ENCODE results near the gene DNAJC4.
A peak's percentile ranks its signal among the peaks of the same experiment; 100 is the strongest.

The DNAJC4 gene

DNA sequence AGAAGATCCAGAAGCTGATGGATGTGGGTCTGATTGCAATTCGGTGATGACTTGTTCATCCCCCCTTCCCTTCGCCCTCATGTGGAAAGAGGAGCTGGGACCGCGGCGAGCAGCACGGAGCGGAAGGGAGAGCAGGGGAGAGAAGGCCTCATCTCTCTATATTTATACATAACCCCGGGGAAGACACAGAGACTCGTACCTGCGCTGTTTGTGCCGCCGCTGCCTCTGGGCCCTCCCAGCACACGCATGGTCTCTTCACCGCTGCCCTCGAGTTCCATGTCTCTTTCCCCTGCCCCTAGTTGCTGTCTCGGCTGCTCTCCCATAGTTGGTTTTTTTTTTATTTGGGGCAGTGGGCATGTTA, 26.3 kb upstream of the DNAJC4 start:
- TF ChIP-seq, protein P1, sequence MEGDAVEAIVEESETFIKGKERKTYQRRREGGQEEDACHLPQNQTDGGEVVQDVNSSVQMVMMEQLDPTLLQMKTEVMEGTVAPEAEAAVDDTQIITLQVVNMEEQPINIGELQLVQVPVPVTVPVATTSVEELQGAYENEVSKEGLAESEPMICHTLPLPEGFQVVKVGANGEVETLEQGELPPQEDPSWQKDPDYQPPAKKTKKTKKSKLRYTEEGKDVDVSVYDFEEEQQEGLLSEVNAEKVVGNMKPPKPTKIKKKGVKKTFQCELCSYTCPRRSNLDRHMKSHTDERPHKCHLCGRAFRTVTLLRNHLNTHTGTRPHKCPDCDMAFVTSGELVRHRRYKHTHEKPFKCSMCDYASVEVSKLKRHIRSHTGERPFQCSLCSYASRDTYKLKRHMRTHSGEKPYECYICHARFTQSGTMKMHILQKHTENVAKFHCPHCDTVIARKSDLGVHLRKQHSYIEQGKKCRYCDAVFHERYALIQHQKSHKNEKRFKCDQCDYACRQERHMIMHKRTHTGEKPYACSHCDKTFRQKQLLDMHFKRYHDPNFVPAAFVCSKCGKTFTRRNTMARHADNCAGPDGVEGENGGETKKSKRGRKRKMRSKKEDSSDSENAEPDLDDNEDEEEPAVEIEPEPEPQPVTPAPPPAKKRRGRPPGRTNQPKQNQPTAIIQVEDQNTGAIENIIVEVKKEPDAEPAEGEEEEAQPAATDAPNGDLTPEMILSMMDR (IDR thresholded peaks at IDR 0.05; ENCODE audit: insufficient read depth, low read depth, low read length, missing control alignments): no peak
- no peak for DNase-seq (ENCODE audit: low read depth)
- no peak overlapping the region for H3K4me3 ChIP-seq (ENCODE audit: low read length)

DNA sequence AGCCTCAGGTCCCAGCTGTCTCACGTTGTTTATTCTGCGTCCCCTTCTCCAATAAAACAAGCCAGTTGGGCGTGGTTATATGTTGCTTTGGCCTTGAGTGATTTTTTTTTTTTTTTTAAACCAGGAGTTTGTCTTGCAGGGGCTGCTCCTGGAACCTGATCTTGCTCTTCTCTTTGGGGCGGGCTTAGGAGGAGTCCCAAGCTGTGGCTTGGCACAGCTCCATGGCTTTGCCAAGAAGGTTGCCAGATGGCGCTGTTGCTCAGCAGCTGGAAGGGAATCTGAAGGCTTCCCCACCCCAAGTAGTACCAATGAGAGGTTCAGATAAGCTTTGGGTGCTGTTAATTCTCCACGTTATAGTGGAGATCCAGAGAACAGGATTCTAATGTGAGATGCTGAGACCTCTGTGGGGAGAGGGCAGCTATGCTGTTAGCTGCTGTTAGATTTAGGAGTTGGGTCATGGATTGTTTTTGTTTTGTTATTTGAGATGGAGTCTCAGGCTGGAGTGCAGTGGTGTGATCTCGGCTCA, 25.8 kb upstream of the DNAJC4 start:
- no peak overlapping the region for H3K4me3 ChIP-seq (ENCODE audit: low read length)
- peak; percentile 94 for DNase-seq (ENCODE audit: low read depth)
- TF ChIP-seq, protein P1 (IDR thresholded peaks at IDR 0.05; ENCODE audit: insufficient read depth, low read depth, low read length, missing control alignments): peak; percentile 88

DNA sequence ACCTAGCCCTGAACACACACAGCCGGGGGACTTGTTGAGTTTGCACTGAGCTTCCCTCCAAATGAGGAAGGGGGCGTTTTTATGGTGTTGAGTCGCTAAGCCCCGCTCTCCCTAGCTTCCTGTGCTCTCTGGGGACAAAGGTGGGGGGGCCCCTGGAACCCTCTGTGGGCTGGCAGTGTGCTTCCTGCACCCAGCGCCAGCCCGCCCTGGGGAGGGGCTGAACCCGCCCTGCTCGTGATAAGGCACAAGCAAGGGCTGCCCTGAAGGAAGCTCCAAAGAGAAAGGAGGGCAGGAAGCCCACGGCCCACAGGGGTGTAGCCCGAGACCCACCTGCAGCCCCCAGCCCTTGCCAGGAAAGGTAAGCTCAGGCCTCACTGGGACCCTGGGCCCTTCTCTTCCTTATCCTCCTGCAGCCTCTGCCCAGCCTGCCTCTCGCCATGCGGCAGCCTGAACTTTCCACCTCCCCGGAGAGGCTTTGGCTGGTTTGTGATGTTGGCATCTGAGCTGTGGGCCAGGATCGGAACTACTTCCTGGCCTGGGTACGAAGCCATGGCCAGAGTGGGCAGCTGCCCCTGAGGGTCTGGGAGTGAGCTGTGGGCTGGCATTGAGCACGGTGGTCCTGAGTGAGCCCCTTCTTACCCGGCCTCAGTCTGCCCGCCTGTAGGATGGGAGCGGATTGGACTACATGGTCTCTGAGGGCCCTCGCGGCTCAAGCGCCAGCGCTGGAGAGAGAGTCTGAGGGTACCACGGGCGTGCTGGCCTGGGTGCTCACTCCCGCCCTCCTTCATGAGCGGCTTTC, 23.7 kb upstream of the DNAJC4 start, which contains the start of gene FERMT3:
Gene FERMT3 (plus strand): TSS at position 265 of the 799 bp plus-strand sequence. CDS start 644 bp downstream, outside the sequence.
- no peak within 1 kb of the TSS for H3K4me3 ChIP-seq (ENCODE audit: low read length)
- TF ChIP-seq, protein P1 (IDR thresholded peaks at IDR 0.05; ENCODE audit: insufficient read depth, low read depth, low read length, missing control alignments): no peak
- no peak for DNase-seq (ENCODE audit: low read depth)

DNA sequence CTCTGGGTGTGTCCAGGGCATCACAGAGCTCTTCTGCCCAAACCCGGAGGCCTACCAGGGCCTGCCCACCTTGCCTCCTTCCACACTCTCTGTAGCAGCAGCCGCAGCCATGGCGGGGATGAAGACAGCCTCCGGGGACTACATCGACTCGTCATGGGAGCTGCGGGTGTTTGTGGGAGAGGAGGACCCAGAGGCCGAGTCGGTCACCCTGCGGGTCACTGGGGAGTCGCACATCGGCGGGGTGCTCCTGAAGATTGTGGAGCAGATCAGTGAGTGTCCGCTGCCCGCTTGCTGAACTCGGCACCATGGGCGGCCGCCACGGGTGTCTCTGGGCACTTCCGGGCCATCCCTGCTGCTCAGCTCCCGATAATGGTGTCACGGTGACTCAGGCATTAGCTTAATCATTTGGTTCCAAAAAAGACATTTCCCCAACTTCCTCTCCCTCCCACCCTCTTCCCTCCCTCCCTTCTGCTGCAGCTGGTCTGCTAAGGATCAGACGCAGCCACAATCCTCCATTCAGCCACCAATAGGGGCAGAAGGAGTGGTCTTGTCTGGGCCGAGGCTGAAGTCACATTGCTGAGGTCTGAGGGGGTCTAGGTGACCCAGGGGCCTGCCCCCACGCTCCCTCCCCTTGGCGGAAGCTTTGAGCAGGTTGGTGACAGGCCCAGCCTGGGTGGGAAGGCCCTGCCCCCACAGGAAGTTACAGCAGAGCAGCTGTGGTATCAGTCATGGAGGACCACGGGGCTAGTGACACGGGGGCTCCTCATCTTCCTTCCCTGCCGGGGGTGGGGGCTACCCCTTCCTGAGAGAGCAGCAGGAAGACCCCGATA, 22.9 kb upstream of the DNAJC4 start:
- DNase-seq (ENCODE audit: low read depth): no peak
- no peak overlapping the region for H3K4me3 ChIP-seq (ENCODE audit: low read length)
- TF ChIP-seq, protein P1 (IDR thresholded peaks at IDR 0.05; ENCODE audit: insufficient read depth, low read depth, low read length, missing control alignments): no peak

DNA sequence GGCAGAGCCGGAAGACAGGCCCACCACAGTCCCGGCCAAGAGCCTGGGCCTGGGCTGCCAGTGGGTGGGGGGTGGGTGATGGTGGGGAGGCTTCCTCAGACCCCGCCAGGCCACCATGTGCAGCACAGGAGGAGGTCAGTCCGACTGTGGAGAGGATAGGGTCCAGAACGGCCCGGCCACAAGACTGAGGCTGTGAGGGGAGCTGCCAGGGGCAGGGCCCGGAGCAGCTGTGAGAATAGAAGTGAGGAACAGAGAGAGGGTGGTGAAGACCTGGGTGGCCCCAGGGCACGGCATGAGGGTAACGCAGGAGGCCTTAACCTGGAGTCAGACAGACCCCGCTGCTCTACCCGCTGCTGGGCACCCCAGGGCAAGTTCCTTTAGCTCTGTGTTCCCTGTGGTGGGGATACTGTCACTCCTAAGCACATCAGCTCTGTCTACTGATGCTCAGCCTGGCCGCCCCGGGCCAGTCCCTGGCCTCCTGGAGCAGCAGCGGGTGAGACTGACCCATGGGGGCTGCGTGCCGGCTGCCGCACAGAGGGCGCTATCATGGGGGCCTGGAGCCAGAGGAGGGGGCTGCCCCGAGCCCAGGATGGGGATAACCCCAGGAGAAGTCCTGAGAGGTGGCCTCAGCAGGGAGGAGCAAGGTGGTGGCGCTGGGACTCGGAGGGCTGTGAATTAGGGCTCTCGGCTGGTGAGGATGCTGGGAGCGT, 22.1 kb upstream of the DNAJC4 start:
- H3K4me3 ChIP-seq (ENCODE audit: low read length): no peak overlapping the region
- no peak for DNase-seq (ENCODE audit: low read depth)
- TF ChIP-seq, protein P1 (IDR thresholded peaks at IDR 0.05; ENCODE audit: insufficient read depth, low read depth, low read length, missing control alignments): no peak

DNA sequence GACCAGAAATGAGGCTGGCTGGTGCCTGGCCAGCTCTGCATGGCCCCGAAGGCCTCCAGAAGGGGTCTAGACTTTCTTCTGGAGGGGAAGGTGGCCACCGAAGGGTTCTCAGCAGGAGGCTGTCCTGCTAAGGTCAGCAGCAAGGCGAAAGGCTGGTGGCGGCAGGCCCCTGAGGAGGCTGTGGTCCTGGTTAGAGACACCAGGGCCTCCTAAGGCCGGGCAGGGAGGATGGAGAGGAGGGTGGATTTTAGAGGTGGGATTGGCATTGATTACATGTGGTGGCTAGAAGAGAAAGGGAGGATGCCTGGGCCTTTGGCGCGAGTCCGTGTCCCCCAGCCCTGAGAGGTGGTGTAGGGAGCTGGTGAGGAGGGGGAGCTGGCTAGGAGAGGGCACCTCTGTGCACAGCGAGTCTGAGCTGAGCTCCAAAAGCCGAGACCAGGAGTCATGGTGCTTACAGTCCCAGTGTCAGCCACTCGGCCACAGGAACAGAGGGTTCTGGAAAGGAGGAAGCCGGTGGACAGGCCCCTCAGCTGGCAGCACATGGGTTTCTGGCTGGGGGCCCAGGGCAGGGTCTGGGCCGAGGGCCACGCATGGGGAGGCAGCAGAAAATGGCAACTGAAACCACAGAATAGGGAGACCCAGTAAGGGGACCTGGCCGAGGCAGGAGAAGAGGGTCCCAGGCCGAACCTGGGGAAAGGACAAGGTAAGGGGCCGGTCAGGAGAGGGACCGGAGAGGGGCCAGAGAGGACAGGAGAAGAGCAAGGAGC, 21.4 kb upstream of the DNAJC4 start:
- no peak overlapping the region for H3K4me3 ChIP-seq (ENCODE audit: low read length)
- DNase-seq (ENCODE audit: low read depth): no peak
- TF ChIP-seq, protein P1 (IDR thresholded peaks at IDR 0.05; ENCODE audit: insufficient read depth, low read depth, low read length, missing control alignments): no peak
